Occipital lobe (tissue), 2 donors: ENCODE measurements around the gene POLR2L. TPM values are rescaled to one million over a fixed set of nuclear protein-coding genes. Genes with fewer than 3 reads are reported as not detected.

Source experiments
- DNase-seq: peaks from one replicate; lab custom pipeline; 2025; lab: John Stamatoyannopoulos, UW
- total RNA-seq: library from RNA; depleted of rRNA; stranded (reverse); fragments of >200 nt; gene quantifications from one replicate; pipeline ENCODE4 v1.2.3, GENCODE V29; 2014

The POLR2L gene
- total RNA-seq, 1 donor from 2014 or later: 14.5 TPM

- no peak for DNase-seq
These were observed 27.2 kb upstream of the POLR2L start for GRCh38 chr11:869399-870126.

GRCh38 chr11:868802-869201 lies 26.5 kb upstream of the POLR2L start:
- DNase-seq: no peak

GRCh38 chr11:868394-868793 lies 26.1 kb upstream of the POLR2L start:
- DNase-seq: no peak

GRCh38 chr11:867856-868358 lies 25.6 kb upstream of the POLR2L start:
- DNase-seq: no peak

GRCh38 chr11:866481-866880 lies 24.2 kb upstream of the POLR2L start:
- DNase-seq: no peak

- no peak for DNase-seq
These were observed 23.4 kb upstream of the POLR2L start for GRCh38 chr11:865462-866430.

GRCh38 chr11:864898-865297 lies 22.6 kb upstream of the POLR2L start:
- DNase-seq: no peak

- no peak for DNase-seq
These were observed 21.8 kb upstream of the POLR2L start for GRCh38 chr11:863910-864827.

- no peak for DNase-seq
These were observed 20.9 kb upstream of the POLR2L start for GRCh38 chr11:863023-863909.

- DNase-seq: no peak
These were observed 20.3 kb upstream of the POLR2L start for GRCh38 chr11:862696-863022.

GRCh38 chr11:862081-862661 lies 19.8 kb upstream of the POLR2L start:
- DNase-seq: no peak

GRCh38 chr11:861105-861479 lies 18.8 kb upstream of the POLR2L start:
- DNase-seq: no peak

GRCh38 chr11:860234-861104 lies 18.1 kb upstream of the POLR2L start:
- DNase-seq: no peak

- DNase-seq: peak; percentile 71
These were observed 17.2 kb upstream of the POLR2L start for GRCh38 chr11:859394-860131.

GRCh38 chr11:858762-859339 lies 16.5 kb upstream of the POLR2L start:
- no peak for DNase-seq

- DNase-seq: no peak
These were observed 15.9 kb upstream of the POLR2L start for GRCh38 chr11:858053-858761.

- DNase-seq: no peak
These were observed 14.1 kb upstream of the POLR2L start for GRCh38 chr11:856397-856796.
